ENCODE data around the gene MFAP4.

Gene MFAP4

GRCh38 chr17:19385521-19385983, 1.4 kb downstream of the MFAP4 start:
- H3K4me3 ChIP-seq (replicated peaks in 1 of 2; ENCODE audit: low read depth in 2 of 2, low read length in 2 of 2): peak overlapping the region in 1 of 2 donors; percentile 64
- DNase-seq (ENCODE audit: low read depth in 2 of 2): no peak
- TF ChIP-seq CTCF (IDR thresholded peaks at IDR 0.05; ENCODE audit: low read depth, low read length): no peak

- DNase-seq (ENCODE audit: low read depth in 2 of 2): peak; percentile 89 to 98
- no peak for TF ChIP-seq CTCF (IDR thresholded peaks at IDR 0.05; ENCODE audit: low read depth, low read length)
- H3K4me3 ChIP-seq (replicated peaks in 1 of 2; ENCODE audit: low read depth in 2 of 2, low read length in 2 of 2): peak overlapping the region in 1 of 2 donors; percentile 64
Measured at GRCh38 chr17:19384723-19385391, 2.1 kb downstream of the MFAP4 start.

- no peak for TF ChIP-seq CTCF (IDR thresholded peaks at IDR 0.05; ENCODE audit: low read depth, low read length)
- DNase-seq (ENCODE audit: low read depth in 2 of 2): peak in 1 of 2 donors; percentile 28
- no peak overlapping the region for H3K4me3 ChIP-seq (replicated peaks in 1 of 2; ENCODE audit: low read depth in 2 of 2, low read length in 2 of 2)
Measured at GRCh38 chr17:19383681-19384470, 3.1 kb downstream of the MFAP4 start.

GRCh38 chr17:19382531-19383444, 4.2 kb downstream of the MFAP4 start:
- no peak overlapping the region for H3K4me3 ChIP-seq (replicated peaks in 1 of 2; ENCODE audit: low read depth in 2 of 2, low read length in 2 of 2)
- no peak for DNase-seq (ENCODE audit: low read depth in 2 of 2)
- no peak for TF ChIP-seq CTCF (IDR thresholded peaks at IDR 0.05; ENCODE audit: low read depth, low read length)

GRCh38 chr17:19381741-19382444, 5.1 kb downstream of the MFAP4 start:
- no peak for DNase-seq (ENCODE audit: low read depth in 2 of 2)
- H3K4me3 ChIP-seq (replicated peaks in 1 of 2; ENCODE audit: low read depth in 2 of 2, low read length in 2 of 2): no peak overlapping the region
- TF ChIP-seq CTCF (IDR thresholded peaks at IDR 0.05; ENCODE audit: low read depth, low read length): no peak

GRCh38 chr17:19381361-19381740, 5.6 kb downstream of the MFAP4 start:
- no peak overlapping the region for H3K4me3 ChIP-seq (replicated peaks in 1 of 2; ENCODE audit: low read depth in 2 of 2, low read length in 2 of 2)
- no peak for DNase-seq (ENCODE audit: low read depth in 2 of 2)
- TF ChIP-seq CTCF (IDR thresholded peaks at IDR 0.05; ENCODE audit: low read depth, low read length): no peak

All from cardiac fibroblast (primary cell).